BE2C (cell line): ENCODE results near the gene FAM229A.

Source experiments
- DNase-seq: peaks from one replicate; pipeline ENCODE4 v3.0.0-alpha.2; 2020
- H3K27me3 ChIP-seq: fragments of 250-450 bp; sonication (Bioruptor Pico); 2 replicates; pipeline ENCODE4 v1.5.1; 2020; ENCODE audit warnings: mild to moderate bottlenecking
- H3K36me3 ChIP-seq: fragments of 250-450 bp; sonication (Bioruptor Pico); 2 replicates; pipeline ENCODE4 v1.5.1; 2020; ENCODE audit warnings: mild to moderate bottlenecking
- H3K4me1 ChIP-seq: fragments of 250-450 bp; sonication (Bioruptor Pico); 2 replicates; pipeline ENCODE4 v1.5.1; 2020
- H3K4me3 ChIP-seq: 2 replicates; pipeline ENCODE4 v1.5.1; 2011; ENCODE audit warnings: low read depth, low read length
- H3K9me3 ChIP-seq: fragments of 250-450 bp; sonication (Bioruptor Pico); 2 replicates; pipeline ENCODE4 v1.5.1; 2020
- TF ChIP-seq, protein P1 (sequence below): IDR thresholded peaks from 2 replicates; pipeline ENCODE4 v1.5.1; 2012; ENCODE audit warnings: mild to moderate bottlenecking, low read depth, low read length

FAM229A gene

GRCh38 chr1:32336591-32336932 is 25.7 kb downstream of the FAM229A start:
- TF ChIP-seq, protein P1, sequence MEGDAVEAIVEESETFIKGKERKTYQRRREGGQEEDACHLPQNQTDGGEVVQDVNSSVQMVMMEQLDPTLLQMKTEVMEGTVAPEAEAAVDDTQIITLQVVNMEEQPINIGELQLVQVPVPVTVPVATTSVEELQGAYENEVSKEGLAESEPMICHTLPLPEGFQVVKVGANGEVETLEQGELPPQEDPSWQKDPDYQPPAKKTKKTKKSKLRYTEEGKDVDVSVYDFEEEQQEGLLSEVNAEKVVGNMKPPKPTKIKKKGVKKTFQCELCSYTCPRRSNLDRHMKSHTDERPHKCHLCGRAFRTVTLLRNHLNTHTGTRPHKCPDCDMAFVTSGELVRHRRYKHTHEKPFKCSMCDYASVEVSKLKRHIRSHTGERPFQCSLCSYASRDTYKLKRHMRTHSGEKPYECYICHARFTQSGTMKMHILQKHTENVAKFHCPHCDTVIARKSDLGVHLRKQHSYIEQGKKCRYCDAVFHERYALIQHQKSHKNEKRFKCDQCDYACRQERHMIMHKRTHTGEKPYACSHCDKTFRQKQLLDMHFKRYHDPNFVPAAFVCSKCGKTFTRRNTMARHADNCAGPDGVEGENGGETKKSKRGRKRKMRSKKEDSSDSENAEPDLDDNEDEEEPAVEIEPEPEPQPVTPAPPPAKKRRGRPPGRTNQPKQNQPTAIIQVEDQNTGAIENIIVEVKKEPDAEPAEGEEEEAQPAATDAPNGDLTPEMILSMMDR: no peak
- no peak overlapping the region; the same call in 1 of the 2 replicates for H3K4me3 ChIP-seq

DNA sequence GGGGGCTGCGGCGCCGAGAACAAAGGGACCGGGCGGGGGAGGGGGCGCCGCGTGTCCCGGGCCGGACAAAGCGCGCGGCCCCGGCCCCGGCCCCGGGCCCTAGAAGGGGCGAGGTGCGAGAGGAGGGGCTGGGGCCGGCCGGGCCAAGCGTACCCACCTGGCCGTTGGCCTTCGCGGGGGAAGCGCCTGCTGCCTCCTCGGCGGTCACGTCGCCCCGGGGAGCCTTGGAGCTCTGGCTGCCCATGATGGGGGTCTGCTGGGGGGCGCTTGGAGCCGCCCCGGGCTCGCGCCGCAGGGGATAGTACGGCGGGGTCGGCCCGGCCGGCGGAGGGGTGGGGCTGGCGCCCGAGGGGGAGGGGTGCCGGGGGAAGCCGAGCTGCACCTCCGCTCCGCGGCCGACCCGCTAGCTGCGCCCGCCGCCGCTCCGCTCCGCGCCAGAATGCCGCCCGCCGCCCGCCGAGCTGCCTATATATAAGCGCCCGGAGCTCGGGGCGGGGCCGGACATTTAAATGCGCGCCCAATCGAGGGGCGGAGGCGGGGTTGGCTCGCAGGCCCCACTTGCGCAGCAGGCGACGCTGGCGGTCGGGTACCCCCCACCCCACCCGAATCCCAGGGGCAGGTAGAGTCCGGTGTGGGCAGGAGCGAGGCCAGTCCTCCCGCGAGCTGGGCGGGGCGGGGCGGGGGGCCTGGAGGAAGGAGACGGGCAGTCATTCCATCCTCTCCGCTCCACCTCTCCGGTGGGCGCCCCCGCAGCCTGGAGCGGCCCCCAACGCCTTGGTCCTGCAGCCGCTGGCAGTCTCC is 26.3 kb downstream of the FAM229A start, which contains the start of gene MARCKSL1:
Gene MARCKSL1, minus strand, starts transcription at position 444 of the 801 bp plus-strand sequence. Its CDS starts 200 bp downstream, at position 244.
- no peaks in the 10 kb centered on the region for H3K9me3 ChIP-seq
- peaks cover 11% of the 10 kb centered on the region for H3K36me3 ChIP-seq
- peak; percentile 79 for DNase-seq
- peak within 1 kb of the TSS; percentile 66 for H3K4me3 ChIP-seq
- H3K27me3 ChIP-seq: no peaks in the 10 kb centered on the region
- TF ChIP-seq, protein P1: no peak
- H3K4me1 ChIP-seq: no peaks in the 10 kb centered on the region

More at GRCh38 chr1:32336591-32336932, 25.7 kb downstream of the FAM229A start:
- H3K27me3 ChIP-seq: no peaks in the 10 kb centered on the region
- H3K36me3 ChIP-seq: peaks cover 11% of the 10 kb centered on the region
- DNase-seq: no peak
- no peaks in the 10 kb centered on the region for H3K9me3 ChIP-seq
- no peaks in the 10 kb centered on the region for H3K4me1 ChIP-seq

- H3K36me3 ChIP-seq: peaks cover 11% of the 10 kb centered on the region
- no peak for DNase-seq
- H3K4me3 ChIP-seq: peak overlapping the region; percentile 66
- H3K27me3 ChIP-seq: no peaks in the 10 kb centered on the region
- TF ChIP-seq, protein P1: no peak
- H3K9me3 ChIP-seq: no peaks in the 10 kb centered on the region
- H3K4me1 ChIP-seq: no peaks in the 10 kb centered on the region
These were observed 26.8 kb downstream of the FAM229A start for GRCh38 chr1:32335535-32335789.

DNA sequence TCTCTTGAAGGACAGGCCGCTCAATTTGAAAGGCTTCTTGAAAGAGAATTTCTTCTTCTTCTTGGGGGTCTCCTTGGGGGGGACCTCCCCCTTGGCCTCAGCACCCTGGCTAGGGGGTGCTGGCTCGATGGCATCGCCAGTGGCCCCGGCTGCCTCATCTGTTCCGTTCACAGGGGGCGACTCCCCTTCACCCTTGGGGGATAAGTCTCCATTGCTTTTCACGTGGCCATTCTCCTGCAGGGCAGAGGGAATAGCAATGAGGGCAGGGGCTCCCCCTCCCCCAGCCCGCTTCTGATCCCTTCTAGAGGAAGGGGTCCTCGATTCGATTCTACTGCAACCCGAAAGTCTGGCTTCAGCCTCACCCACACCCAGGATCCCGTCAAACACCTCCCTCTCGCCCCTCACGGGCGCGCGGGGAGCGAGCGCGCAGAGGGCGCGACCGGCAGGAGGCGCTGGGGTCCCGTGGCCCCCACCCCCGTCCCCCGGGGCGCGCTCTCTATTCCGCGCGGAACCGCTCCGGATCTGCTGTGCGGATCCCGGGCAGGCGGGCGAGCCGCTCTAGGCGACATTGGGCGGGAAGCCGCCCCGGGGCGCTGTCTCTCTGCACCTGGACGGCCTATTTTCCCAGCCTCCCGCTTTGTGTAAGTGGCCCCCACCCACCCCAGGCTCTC is 27.3 kb downstream of the FAM229A start:
- TF ChIP-seq, protein P1: peak; percentile 51
- no peaks in the 10 kb centered on the region for H3K4me1 ChIP-seq
- H3K36me3 ChIP-seq: peaks cover 11% of the 10 kb centered on the region

GRCh38 chr1:32334274-32334861 is 27.9 kb downstream of the FAM229A start:
- DNase-seq: no peak
- TF ChIP-seq, protein P1: no peak
- Histone ChIP-seq H3K4me1 (no peaks in the 10 kb centered on the region), H3K36me3 (peaks cover 11% of the 10 kb centered on the region), H3K27me3 (no peaks in the 10 kb centered on the region), H3K4me3 (peak overlapping the region; percentile 66), H3K9me3 (no peaks in the 10 kb centered on the region)

More for the DNA sequence above, 27.3 kb downstream of the FAM229A start:
- Histone ChIP-seq H3K4me3 (peak overlapping the region; percentile 66), H3K9me3 (no peaks in the 10 kb centered on the region), H3K27me3 (no peaks in the 10 kb centered on the region)
- peak; percentile 62 for DNase-seq
